HG03378 (cell line): Measurements from ENCODE around the gene GALE.

ENCODE experiments used
- ATAC-seq: cut with Tn5 transposase; IDR thresholded peaks from one replicate; pipeline ENCODE4 v1.9.1; 2021; ENCODE audit warnings: mild to moderate bottlenecking, moderate library complexity; ENCODE audit not compliant: unreplicated experiment

Gene GALE

DNA sequence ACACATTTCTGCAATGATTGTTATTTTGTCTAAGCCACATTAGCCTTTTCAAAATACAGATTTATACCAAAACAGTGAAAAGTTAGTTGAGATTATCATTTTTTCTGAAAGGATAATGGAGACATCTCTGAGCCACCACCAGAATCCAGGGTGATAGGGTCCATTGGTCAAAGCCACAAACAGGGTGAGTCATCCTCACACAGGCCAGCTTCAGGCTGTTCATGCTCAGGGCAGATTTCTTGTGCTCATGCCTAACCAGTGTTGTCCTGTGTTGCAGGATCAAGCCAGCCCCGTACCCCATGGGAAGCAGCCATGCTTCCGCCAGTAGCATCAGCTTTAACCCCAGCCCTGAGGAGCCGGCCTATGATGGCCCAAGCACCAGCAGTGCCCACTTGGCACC is 43.9 kb downstream of the GALE start:
- ATAC-seq = no peak

DNA sequence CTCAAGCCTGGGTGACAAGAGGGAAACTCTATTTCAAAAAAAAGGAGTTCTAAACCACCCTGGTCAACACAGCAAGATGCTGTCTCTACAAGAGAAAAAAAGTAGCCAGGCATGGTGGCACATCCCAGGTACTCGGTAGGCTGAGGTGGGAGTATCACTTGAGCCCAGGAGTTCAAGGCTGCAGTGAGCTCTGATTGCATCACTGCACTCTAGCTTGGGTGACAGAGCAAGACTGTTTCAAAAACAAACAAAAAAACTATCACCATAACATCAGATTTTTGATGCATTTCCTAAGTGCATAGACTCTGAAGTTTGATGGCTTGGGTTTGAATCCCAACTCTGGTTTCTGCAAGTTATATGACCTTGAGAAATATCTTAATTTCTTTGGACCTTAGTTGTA is 47.6 kb downstream of the GALE start:
- no peak for ATAC-seq

DNA sequence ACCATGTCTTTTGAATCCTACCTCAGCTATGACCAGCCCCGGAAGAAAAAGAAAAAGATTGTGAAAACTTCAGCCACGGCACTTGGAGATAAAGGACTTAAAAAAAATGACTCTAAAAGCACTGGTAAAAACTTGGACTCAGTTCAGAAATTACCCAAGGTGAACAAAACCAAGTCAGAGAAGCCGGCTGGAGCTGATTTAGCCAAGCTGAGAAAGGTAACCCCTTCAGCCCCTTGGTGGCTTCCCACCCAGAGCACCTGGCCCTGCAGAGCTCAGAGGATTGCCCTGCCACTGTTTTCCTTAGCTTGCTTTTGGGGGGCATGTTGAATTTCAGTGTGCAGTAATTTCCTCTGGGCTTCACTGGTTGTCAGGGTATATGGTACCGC is 48.7 kb downstream of the GALE start:
- no peak for ATAC-seq

DNA sequence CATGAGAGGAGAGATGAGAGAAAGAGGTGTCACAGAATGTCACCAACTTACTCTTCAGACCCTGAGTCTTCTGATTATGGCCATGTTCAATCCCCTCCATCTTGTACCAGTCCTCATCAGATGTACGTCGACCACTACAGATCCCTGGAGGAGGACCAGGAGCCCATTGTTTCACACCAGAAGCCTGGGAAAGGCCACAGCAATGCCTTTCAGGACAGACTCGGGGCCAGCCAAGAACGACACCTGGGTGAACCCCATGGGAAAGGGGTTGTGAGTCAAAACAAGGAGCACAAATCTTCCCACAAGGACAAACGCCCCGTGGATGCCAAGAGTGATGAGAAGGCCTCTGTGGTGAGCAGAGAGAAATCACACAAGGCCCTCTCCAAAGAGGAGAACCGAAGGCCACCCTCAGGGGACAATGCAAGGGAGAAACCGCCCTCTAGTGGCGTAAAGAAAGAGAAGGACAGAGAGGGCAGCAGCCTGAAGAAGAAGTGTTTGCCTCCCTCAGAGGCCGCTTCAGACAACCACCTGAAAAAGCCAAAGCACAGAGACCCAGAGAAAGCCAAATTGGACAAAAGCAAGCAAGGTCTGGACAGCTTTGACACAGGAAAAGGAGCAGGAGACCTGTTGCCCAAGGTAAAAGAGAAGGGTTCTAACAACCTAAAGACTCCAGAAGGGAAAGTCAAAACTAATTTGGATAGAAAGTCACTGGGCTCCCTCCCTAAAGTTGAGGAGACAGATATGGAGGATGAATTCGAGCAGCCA is 49.3 kb downstream of the GALE start:
- ATAC-seq = no peak

DNA sequence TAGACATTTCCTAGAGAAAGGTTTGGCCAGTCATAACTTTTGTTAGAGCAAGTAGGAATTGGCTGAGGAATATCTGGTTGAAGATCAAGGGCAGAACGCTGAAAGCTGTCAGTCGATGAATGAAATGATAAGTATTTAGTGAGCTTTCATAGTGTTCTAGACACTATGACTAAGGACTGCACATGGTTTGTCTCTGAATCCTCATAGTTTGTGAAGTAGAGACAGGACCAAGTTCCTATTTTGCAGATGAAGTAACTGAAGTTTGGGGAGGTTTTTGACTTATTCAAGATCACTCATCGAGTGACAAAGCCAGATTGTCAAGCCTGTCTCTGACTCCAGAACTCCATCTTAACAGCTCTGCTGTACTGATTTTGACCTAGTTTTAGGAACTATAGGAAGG is 52.5 kb downstream of the GALE start:
- no peak for ATAC-seq
